HCT116 (cell line): ENCODE data around the gene FAM32A. TPM values are rescaled to one million over a fixed set of nuclear protein-coding genes. Genes with fewer than 3 reads are reported as not detected.

Experiments used
- ATAC-seq: fragments of 200-7000 bp; cut with Tn5 transposase; 2 replicates; pipeline ENCODE4 v1.9.1; 2020; ENCODE audit warnings: mild to moderate bottlenecking, moderate library complexity
- BruUV-seq: library from RNA; stranded (reverse); fragments of 400-500 nt; replicated peaks from 2 replicates; lab custom pipeline; 2021; lab: Mats Ljungman, UMichigan
- CTCF ChIA-PET: fragments of 300-600 bp; sonication (Branson Sonifier 250); formaldehyde crosslinking; loops from one replicate; lab custom pipeline; 2021; ENCODE audit warnings: antibody characterized with exemption; lab: Charles Lee
- POLR2A ChIA-PET: fragments of 300-600, 350-600 bp; sonication (Branson Sonifier 250); formaldehyde crosslinking; loops from one replicate; lab custom pipeline; 2021; ENCODE audit warnings: antibody characterized with exemption; lab: Charles Lee
- RAD21 ChIA-PET, 2 experiments: fragments of 300-600 bp; sonication (Branson Sonifier 250); formaldehyde crosslinking; loops; one replicate each; lab custom pipeline; 2023; ENCODE audit warnings: low total read pairs in 2 of 2; ENCODE audit not compliant: uncharacterized antibody in 2 of 2, unreplicated experiment in 2 of 2, low non-redundant PET in 1 of 2; lab: Charles Lee
- DNase-seq: peaks from one replicate; pipeline ENCODE4 v3.0.0-alpha.2; 2010; ENCODE audit warnings: low read depth, low spot score
- H2AFZ ChIP-seq: fragments of 200-600 bp; shearing (Covaris generic), sonication (generic); 2 replicates; pipeline ENCODE4 v1.6.1; 2017; ENCODE audit warnings: low read depth, mixed run types, mixed read lengths, antibody characterized with exemption, low read length; ENCODE audit not compliant: poor library complexity, severe bottlenecking
- H3K27ac ChIP-seq: 2 replicates; pipeline ENCODE4 v1.5.1; 2012; ENCODE audit warnings: low read depth, low read length
- H3K27me3 ChIP-seq: fragments of 200-600 bp; sonication (generic); 2 replicates; pipeline ENCODE4 v1.6.1; 2016; ENCODE audit warnings: mixed run types, low read length, mixed read lengths; ENCODE audit not compliant: insufficient read depth
- H3K36me3 ChIP-seq, 2 experiments: fragments of 200-500 bp in 1 of 2; fragments of 200-600 bp in 1 of 2; sonication (Bioruptor generic) in 1 of 2; sonication (generic) in 1 of 2; 2 replicates each; pipeline versions ENCODE4 v1.5.1 to v1.6.1; 2014 to 2016; ENCODE audit warnings: low read length in 2 of 2, inconsistent platforms in 1 of 2, mixed read lengths in 1 of 2, mixed run types in 1 of 2; ENCODE audit not compliant: insufficient read depth in 2 of 2, control insufficient read depth in 1 of 2
- H3K4me1 ChIP-seq, 2 experiments: fragments of 200-600 bp in 1 of 2; sonication (generic) in 1 of 2; 2 replicates each; pipeline versions ENCODE4 v1.5.1 to v1.6.1; 2012 to 2017; ENCODE audit warnings: low read length in 2 of 2, inconsistent platforms in 1 of 2, mild to moderate bottlenecking in 1 of 2, mixed read lengths in 1 of 2, mixed run types in 1 of 2, moderate library complexity in 1 of 2; ENCODE audit not compliant: insufficient read depth in 2 of 2, control insufficient read depth in 1 of 2
- H3K4me2 ChIP-seq: fragments of 200-600 bp; sonication (generic); 2 replicates; pipeline ENCODE4 v1.6.1; 2017; ENCODE audit warnings: mixed run types, low read length, mixed read lengths
- H3K4me3 ChIP-seq, 2 experiments: fragments of 200-600 bp in 1 of 2; sonication (generic) in 1 of 2; replicated peaks in 1 of 2; 2 replicates each; pipeline ENCODE4 v1.5.1; 2011 to 2016; ENCODE audit warnings: low read length in 2 of 2, control low read depth in 1 of 2, low read depth in 1 of 2, mild to moderate bottlenecking in 1 of 2, mixed read lengths in 1 of 2, mixed run types in 1 of 2
- H3K79me2 ChIP-seq: fragments of 200-600 bp; sonication (generic); 2 replicates; pipeline ENCODE4 v1.6.1; 2017; ENCODE audit warnings: mild to moderate bottlenecking, mixed run types, low read length, moderate library complexity, mixed read lengths; ENCODE audit not compliant: insufficient read depth
- H3K9ac ChIP-seq: fragments of 200-600 bp; sonication (generic); 2 replicates; pipeline ENCODE4 v1.6.1; 2016; ENCODE audit warnings: low read length, mixed read lengths
- H3K9me2 ChIP-seq: fragments of 200-600 bp; sonication (generic), shearing (Covaris generic); 2 replicates; pipeline ENCODE4 v1.6.1; 2017; ENCODE audit warnings: mixed run types, mild to moderate bottlenecking, moderate library complexity; ENCODE audit not compliant: insufficient read depth
- H3K9me3 ChIP-seq, 2 experiments: fragments of 200-500 bp in 1 of 2; fragments of 200-600 bp in 1 of 2; sonication (Bioruptor generic) in 1 of 2; sonication (generic) in 1 of 2; 2 replicates each; pipeline ENCODE4 v1.6.1; 2014 to 2017; ENCODE audit warnings: low read length in 2 of 2, mixed read lengths in 2 of 2, inconsistent platforms in 1 of 2, low read depth in 1 of 2, mild to moderate bottlenecking in 1 of 2, mixed run types in 1 of 2, moderate library complexity in 1 of 2; ENCODE audit not compliant: control insufficient read depth in 1 of 2, insufficient read depth in 1 of 2
- H4K20me1 ChIP-seq: fragments of 200-600 bp; sonication (generic), shearing (Covaris generic); 2 replicates; pipeline ENCODE4 v1.6.1; 2017; ENCODE audit warnings: mixed run types, mild to moderate bottlenecking, moderate library complexity; ENCODE audit not compliant: insufficient read depth
- ATF3 ChIP-seq: IDR thresholded peaks from 2 replicates; pipeline ENCODE4 v1.6.1; 2012
- CBX3 ChIP-seq: IDR thresholded peaks from 2 replicates; pipeline ENCODE4 v1.6.1; 2012; ENCODE audit warnings: low read depth
- CEBPB ChIP-seq: IDR thresholded peaks from 2 replicates; pipeline ENCODE4 v1.6.1; 2012; ENCODE audit warnings: low read depth
- EGR1 ChIP-seq: IDR thresholded peaks from 2 replicates; pipeline ENCODE4 v1.6.1; 2012; ENCODE audit warnings: low read depth
- EZH2 ChIP-seq: fragments of 200-600 bp; sonication (generic); IDR thresholded peaks from 2 replicates; pipeline ENCODE4 v1.6.1; 2017; ENCODE audit warnings: antibody characterized with exemption, mixed run types
- EZH2phosphoT487 ChIP-seq: fragments of 200-600 bp; IDR thresholded peaks from 2 replicates; pipeline ENCODE4 v1.6.1; 2018; ENCODE audit warnings: antibody characterized with exemption, borderline replicate concordance
- FOSL1 ChIP-seq: IDR thresholded peaks from 2 replicates; pipeline ENCODE4 v1.6.1; 2012; ENCODE audit warnings: low read depth
- JUND ChIP-seq: IDR thresholded peaks from 2 replicates; pipeline ENCODE4 v1.6.1; 2012
- POLR2A ChIP-seq: IDR thresholded peaks from 2 replicates; pipeline ENCODE4 v1.7.0; 2011; ENCODE audit warnings: borderline replicate concordance; ENCODE audit not compliant: insufficient read depth, insufficient read length; ENCODE audit errors: extremely low read depth
- RAD21 ChIP-seq: IDR thresholded peaks from 2 replicates; pipeline ENCODE4 v1.6.1; 2012; ENCODE audit warnings: low read depth, mild to moderate bottlenecking
- REST ChIP-seq: IDR thresholded peaks from 2 replicates; pipeline ENCODE4 v1.6.1; 2012; ENCODE audit warnings: low read depth
- SIN3A ChIP-seq: IDR thresholded peaks from 2 replicates; pipeline ENCODE4 v1.6.1; 2012; ENCODE audit warnings: low read depth
- SP1 ChIP-seq: IDR thresholded peaks from 2 replicates; pipeline ENCODE4 v1.6.1; 2012; ENCODE audit warnings: low read depth
- intact Hi-C: fragments of 100-400 bp; cut with micrococcal nuclease; formaldehyde crosslinking; loops from 2 replicates; pipeline ENCODE4 v1.10.0; 2022
- total RNA-seq: library from RNA; stranded (reverse); gene quantifications from one replicate; pipeline ENCODE4 v1.2.1, GENCODE V29; 2021; ENCODE audit not compliant: unreplicated experiment
- TF ChIP-seq, protein P1 (sequence below): IDR thresholded peaks from 2 replicates; pipeline ENCODE4 v1.6.1; 2011; ENCODE audit warnings: mild to moderate bottlenecking, low read length, moderate library complexity; ENCODE audit not compliant: insufficient replicate concordance; ENCODE audit errors: extremely low read depth
- TF ChIP-seq, protein P2 (sequence below), 3 experiments: fragments of 200-600 bp in 1 of 3; sonication (generic) in 1 of 3; IDR thresholded peaks in 2 of 3; conservative IDR thresholded peaks in 1 of 3; 2 replicates each; pipeline ENCODE4 v1.5.1; 2012 to 2017; ENCODE audit warnings: low read depth in 2 of 3, low read length in 2 of 3, antibody characterized with exemption in 1 of 3, borderline replicate concordance in 1 of 3, control low read depth in 1 of 3, mild to moderate bottlenecking in 1 of 3, mixed read lengths in 1 of 3, mixed run types in 1 of 3, moderate library complexity in 1 of 3; ENCODE audit not compliant: insufficient read depth in 1 of 3
- TF ChIP-seq, protein P3 (sequence below): IDR thresholded peaks from 2 replicates; pipeline ENCODE4 v1.6.1; 2012

Gene FAM32A
- total RNA-seq, 1 experiment from 2014 or later, result 61.3 TPM

DNA sequence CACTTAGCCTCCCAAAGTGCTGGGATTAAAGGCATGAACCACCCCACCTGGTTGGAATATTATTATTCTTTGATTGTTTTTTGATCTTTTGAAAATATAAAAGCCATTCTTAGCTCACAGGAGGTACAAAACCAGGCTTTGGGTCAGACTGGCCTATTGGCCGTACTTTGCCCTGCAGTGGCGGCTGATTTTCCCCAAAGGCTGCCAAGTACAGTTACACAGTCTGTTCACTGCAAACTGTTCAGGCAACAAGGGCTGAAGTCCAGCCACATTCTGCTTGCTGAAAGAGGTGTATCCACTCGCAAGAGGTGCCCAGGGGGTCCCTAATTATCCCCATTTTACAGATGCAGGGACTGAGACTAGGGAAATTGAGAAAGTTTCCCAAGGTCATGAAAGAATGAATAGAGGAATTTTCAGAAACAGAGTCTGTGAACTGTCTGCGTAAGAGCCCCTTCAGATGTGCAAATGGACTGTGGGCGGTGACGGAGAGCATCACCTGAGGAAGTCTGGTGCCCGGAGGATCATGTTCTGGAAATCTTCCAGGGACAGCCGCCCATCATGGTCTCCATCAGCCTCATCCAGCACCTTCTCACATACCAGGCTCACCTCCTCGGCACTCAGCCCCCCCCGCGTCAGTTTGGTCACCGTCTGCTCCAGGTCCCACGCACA is 20.9 kb upstream of the FAM32A start:
- Histone ChIP-seq H2AFZ (peak overlapping the region; percentile 76), H3K4me3 (no peak overlapping the region), H3K9me2 (no peaks in the 10 kb centered on the region), H3K9me3 (no peaks in the 10 kb centered on the region; a peak in 1 of 4 replicates), H3K4me2 (peak overlapping the region; percentile 3), H3K79me2 (no peaks in the 10 kb centered on the region), H3K4me1 (peaks cover 42 to 54% of the 10 kb centered on the region in 2 experiments), H3K27me3 (no peaks in the 10 kb centered on the region), H4K20me1 (no peaks in the 10 kb centered on the region), H3K36me3 (no peaks in the 10 kb centered on the region), H3K27ac (0 out of 2 replicates have a peak overlapping the region, but pooled peaks have one; percentile 13), H3K9ac (no peak overlapping the region)
- RAD21 ChIA-PET, result no interaction called here
- TF ChIP-seq FOSL1 (no peak), POLR2A (no peak), REST (no peak), EGR1 (no peak), CEBPB (no peak), CBX3 (no peak), EZH2 (no peak), ATF3 (no peak), SIN3A (no peak), SP1 (no peak), JUND (no peak), RAD21 (no peak), EZH2phosphoT487 (no peak)
- TF ChIP-seq, protein P1, sequence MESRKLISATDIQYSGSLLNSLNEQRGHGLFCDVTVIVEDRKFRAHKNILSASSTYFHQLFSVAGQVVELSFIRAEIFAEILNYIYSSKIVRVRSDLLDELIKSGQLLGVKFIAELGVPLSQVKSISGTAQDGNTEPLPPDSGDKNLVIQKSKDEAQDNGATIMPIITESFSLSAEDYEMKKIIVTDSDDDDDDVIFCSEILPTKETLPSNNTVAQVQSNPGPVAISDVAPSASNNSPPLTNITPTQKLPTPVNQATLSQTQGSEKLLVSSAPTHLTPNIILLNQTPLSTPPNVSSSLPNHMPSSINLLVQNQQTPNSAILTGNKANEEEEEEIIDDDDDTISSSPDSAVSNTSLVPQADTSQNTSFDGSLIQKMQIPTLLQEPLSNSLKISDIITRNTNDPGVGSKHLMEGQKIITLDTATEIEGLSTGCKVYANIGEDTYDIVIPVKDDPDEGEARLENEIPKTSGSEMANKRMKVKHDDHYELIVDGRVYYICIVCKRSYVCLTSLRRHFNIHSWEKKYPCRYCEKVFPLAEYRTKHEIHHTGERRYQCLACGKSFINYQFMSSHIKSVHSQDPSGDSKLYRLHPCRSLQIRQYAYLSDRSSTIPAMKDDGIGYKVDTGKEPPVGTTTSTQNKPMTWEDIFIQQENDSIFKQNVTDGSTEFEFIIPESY, result no peak
- TF ChIP-seq, protein P2, sequence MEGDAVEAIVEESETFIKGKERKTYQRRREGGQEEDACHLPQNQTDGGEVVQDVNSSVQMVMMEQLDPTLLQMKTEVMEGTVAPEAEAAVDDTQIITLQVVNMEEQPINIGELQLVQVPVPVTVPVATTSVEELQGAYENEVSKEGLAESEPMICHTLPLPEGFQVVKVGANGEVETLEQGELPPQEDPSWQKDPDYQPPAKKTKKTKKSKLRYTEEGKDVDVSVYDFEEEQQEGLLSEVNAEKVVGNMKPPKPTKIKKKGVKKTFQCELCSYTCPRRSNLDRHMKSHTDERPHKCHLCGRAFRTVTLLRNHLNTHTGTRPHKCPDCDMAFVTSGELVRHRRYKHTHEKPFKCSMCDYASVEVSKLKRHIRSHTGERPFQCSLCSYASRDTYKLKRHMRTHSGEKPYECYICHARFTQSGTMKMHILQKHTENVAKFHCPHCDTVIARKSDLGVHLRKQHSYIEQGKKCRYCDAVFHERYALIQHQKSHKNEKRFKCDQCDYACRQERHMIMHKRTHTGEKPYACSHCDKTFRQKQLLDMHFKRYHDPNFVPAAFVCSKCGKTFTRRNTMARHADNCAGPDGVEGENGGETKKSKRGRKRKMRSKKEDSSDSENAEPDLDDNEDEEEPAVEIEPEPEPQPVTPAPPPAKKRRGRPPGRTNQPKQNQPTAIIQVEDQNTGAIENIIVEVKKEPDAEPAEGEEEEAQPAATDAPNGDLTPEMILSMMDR (IDR thresholded peaks at IDR 0.05 in 2 of 3, conservative IDR thresholded peaks at IDR 0.05 in 1 of 3; ENCODE audit: borderline replicate concordance in 1 of 3, insufficient read depth in 1 of 3, low read depth in 2 of 3, low read length in 2 of 3), result no peak
- TF ChIP-seq, protein P3, sequence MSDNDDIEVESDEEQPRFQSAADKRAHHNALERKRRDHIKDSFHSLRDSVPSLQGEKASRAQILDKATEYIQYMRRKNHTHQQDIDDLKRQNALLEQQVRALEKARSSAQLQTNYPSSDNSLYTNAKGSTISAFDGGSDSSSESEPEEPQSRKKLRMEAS, result no peak
- no peak for ATAC-seq
- intact Hi-C loops, result no loop called here
- POLR2A ChIA-PET, result interaction anchor here (1.7 kb wide), 1 partner anchor 21 kb away, joined by 4 read pairs; the partner anchor contains the start of gene FAM32A
- CTCF ChIA-PET, result no interaction called here
- no peak for DNase-seq
- BruUV-seq, result no TSS peak
